Raji (cell line): ENCODE measurements around the gene NDUFA11.

ENCODE experiments used
- POLR2A ChIP-seq: IDR thresholded peaks from 2 replicates; pipeline ENCODE4 v1.6.1; 2011; ENCODE audit warnings: low read depth, low read length, control low read depth; ENCODE audit not compliant: insufficient read depth

Gene NDUFA11

DNA sequence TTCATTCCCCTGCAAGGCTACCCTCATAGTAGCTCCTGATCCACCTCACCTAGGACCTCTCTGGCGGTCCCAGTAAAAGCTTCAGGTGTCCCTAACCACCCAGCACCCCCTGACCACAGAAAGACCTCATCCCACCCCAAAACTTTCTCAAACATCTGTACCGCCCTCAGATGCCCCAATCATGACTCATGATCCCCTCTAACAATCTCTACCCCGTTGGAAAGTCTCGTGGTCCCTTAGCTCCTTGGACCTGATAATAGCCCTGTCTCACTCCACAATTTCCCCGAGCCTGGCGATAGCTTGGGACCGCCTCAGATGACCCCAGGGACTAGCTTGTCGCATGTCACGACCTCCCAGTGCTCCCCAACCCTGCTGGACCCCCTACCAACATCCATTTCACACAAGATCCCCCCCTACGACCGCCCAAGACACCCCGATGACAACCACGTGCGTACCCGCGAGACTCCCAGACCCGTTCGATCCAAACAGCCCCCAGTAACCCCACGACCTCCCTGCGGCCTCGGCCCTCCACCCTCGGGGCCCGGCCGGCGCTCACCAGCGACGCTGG is 450 bp downstream of the NDUFA11 start:
- TF ChIP-seq POLR2A: no peak

DNA sequence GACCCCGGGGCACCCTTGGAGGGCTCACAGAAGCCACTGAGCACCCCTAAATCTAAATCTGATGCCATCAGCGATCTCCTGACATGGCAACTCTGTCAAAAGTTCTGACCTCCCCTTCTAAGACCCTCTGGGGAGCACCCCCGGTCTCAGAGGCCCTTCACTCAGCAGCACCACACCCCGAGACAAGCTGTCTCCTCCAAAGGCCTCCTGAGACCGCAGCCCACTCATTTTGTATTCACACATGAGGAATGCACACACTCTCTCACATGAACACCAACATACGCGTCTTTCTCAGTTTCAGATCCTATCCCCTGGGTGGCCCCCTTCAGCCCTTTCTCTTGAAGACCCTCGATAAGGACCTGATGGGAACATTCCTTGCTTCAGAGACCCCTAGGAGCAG is 2.6 kb downstream of the NDUFA11 start:
- no peak for TF ChIP-seq POLR2A

DNA sequence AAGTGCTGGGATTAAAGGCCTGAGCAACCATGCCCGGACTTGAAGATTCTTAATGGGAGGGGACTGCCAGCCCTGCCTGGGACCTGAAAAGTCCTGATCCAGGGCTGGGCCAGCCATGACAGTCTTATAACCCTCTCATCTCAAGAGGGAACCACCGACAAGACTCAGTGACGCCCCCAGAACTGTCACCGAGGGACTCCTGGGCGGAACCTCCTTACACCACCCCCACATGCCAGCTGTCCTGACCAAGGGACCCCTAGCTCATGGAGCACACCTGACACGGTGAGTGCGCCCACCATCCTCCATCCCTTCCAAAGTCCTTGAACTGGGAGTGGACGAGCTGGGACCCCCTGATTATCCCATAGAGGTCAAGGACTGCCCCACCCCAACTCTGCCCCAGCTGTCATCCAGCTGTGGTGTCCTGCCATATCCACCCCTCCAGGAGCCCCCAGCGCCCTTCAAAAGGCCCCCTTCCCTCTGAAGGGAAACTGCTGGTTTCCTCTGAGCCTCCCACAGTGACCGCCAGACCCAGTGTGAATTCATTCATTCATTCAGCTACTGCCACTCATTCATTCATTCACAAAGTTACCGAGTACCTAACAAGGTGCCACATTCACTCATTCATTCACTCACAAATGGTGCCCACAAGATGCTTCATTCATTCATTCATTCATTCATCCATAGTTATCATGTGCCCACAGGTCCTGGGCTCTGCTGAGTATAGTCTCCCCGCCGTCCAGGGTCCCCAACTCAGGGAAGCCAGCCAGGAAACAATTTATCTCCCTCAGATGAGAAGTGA is 3.7 kb downstream of the NDUFA11 start:
- no peak for TF ChIP-seq POLR2A

DNA sequence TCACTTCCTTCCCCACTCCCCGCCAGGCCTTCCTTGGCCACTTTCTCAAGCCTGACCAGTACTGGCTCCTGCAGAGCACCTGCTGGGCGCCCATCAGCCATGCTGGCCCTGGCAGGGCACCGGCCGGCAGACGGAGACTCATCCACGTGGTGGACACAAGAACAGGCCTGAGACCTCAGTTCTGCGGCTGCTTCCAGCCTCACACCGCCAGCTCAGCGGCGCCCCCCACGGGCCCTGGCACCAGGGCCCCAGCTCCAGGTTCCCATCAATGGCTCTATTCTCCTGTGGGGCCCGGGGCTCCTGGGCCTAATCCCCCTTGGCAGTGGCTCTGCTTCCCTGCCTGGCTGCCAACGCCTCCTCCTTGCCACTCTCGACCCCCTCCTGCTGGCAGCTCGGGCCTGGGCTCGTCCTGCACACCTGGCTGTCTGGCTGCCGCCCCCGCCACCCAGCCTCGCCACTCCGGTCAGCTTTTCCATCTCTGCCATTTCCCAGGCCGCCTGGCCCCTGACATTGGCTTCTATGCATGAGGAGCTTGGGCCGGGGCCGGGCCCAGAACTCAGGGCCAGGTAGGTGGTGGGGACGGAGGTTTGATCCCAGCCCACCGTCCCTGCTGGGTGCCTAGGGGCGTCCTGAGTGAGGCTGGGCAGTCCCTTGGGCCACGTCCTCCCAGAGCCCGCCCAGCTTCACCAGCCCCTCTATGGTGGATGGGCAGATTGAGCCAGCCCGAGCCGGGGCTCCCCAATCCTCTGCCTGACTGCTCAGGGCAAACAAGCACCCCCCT is 6.2 kb downstream of the NDUFA11 start:
- TF ChIP-seq POLR2A: no peak

DNA sequence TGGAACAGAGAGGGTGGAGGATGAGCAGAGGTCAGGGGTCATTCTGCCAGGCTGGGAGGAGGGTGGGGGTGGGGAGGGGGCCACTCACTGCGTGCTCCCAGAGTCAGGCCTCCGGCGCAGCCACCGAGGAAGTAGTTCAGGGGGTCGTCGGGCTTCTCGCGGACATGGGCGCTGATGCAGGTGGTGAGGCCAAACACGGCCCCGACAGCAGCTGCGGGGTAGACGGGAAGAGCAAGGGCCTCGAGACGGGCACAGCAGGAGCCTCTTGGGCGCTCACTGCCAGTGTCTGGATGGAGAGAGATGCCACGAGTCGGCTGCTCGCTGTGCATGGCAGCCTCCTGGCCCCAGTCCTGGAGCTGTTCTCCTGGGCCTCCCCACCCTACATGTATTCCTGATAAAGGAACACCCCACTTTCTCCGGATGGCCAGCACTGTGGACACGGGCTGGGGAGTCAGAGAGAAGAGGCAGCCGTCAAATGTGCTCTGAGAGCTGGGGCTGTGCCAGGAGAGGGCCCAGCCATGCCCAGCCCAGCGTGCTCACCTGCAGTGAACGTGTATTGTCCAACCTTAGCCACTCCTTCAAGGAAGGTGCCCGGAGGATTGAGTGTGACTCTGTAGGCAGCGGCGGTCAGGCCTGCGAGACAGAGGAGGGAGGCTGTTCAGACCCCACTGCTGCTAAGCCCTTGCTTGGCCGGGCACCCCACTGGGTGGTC is 7.1 kb downstream of the NDUFA11 start:
- no peak for TF ChIP-seq POLR2A

DNA sequence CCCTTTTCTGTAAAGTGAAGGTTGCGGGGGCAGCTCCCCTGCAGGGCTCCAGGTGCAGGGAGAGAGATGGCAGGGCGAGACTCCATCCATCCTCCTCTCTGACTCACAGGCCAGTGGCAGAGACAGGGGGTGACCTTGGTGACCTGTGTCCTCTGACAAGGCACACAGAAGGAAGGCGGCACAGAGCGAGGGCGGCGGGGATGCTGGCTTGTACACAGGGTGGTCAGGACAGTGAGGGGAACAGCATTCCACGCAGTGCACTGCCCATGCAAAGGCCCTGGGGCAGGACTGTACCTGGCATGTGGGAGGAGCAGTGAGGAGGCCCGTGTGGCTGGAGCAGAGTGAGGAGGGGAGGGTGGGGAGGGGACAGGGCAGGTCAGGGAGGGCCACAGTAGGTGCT is 7.7 kb downstream of the NDUFA11 start:
- TF ChIP-seq POLR2A: no peak

DNA sequence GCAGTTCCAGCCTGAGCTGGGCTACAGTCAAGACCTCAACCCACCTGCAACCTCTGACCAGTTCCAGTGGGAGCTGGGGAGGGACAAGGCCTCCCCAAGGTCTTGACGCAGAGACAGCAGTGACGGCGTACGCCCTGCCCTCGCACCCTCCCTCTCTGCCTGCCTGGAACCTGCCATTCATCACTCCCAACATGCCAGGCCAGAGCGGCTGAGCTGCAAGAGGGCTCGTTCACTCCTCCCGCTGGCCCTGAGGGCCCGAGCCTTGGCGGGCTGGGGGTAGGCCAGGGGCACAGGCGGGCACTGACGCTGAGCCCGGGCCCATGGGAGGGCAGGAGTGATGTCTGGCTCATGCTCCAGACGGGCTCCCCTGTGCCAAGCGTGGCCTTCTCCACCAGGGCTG is 8.2 kb downstream of the NDUFA11 start:
- TF ChIP-seq POLR2A: no peak

DNA sequence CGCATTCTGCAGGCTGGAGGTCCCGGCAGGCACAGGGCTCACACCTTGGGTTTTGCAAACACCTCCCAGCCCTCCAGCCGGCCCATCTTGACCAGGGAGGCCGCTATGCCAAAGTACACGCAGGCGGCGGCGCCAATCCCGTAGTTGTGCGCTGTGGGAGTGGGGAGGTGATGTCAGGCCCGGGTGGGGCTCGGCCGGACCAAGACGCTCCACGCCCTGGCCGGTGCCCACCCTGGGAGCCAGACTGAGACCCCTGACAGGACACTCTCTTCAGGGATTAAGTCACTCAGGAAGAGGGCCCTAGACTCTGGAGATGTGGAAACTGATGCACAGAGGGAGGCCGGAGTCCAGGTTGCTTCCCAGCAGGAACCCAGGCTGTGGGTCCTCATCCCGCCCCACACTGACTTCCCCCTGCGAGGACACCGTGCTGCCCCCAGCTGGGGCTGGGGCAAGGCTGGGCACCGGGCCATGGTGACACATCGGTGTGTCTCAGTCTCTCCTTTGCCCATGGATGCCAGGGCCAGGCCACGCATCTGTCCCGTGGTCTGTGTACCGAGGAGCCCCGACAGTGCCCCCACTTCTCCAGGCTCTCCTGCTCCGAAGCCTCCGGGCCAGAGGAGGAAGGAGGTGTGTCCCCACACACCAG is 8.8 kb downstream of the NDUFA11 start:
- no peak for TF ChIP-seq POLR2A

DNA sequence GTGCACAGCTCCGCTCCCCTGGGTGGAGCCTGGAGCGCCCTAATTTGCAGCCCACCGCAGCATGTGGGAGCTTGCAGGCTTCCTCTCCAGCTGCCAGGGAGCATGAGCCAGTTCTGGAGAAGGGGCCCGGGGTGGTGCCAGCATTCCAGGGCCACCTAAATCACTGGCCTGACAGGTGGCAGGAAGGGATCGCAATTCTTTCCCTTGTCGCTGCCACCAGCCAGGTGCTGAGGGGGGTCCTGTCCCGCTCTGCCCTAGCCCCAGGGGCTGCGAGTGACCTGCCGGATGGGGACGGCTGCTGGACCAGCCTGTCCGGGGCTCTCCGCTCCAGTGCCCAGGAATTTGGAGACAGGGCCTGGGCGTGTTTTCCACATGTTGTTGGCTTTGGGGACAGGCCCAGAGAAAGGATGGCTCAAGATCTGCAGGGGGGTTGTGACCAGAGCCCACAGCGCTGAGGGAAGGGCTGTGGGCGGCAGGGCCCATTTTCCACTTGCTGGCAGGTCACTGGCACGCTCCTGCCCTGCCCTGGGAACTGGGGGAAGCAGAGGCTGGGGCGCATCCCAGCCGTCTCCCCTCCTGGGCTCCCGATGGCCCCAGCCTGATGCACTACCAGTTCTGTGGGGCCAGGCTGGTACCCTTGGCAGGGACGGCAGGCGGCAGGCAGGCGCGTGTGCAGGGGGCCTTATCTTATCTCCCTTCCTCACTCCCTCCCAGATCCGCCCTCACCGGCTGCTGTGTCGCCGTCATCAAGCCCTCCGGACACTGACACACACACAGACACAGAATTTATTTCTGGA is 9.5 kb downstream of the NDUFA11 start:
- TF ChIP-seq POLR2A: no peak

DNA sequence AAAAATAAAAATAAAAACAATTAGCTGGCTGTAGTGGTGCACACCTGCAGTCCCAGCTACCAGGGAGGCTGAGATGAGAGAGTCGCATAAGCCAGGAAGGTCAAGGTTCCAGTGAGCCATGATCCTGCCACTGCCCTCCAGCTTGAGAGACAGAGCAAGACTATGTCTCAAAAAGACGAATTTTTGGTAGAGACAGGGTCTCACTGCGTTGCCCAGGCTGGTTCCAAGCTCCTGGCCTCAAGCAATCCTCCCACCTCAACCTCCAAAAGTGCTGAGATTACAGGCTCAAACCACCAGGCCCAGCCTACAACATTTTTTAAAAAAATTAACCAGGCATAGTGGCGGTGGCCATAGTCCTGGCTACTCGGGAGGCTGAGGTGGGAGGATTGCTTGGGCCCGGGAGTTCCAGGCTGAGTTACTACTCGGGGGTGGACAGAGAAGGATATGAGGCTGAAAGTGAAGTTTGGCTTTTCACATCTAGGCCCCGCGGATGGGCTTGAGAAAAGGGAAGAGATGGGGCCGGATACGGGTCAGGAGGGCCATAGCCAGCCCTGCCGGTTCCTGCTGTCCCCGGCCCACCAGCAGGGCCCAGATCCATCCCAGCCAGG is 10.2 kb downstream of the NDUFA11 start:
- no peak for TF ChIP-seq POLR2A

DNA sequence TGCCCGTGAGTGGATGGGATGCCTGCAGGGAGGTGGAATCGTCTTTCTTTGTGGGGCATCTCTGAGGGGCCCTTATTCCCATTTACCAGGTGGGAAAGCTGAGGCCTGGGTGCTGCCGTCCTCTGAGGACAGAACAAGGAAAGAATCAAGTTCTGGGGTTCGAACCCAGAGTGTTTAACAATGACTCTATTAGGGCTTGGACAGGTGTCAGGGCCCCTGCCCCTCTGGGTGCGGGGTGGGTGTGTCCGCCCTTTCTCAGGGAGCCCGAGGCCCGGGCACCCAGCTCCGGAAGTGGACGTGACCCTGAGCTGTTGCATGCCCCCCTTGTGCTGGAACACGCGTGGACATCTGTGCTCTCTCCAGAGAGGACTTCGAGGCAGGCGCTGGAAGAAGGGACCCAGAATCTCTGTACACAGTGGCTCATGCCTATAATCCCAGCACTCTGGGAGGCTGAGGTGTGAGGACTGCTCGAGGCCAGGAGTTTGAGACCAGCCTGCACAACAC is 10.8 kb downstream of the NDUFA11 start:
- TF ChIP-seq POLR2A: no peak

DNA sequence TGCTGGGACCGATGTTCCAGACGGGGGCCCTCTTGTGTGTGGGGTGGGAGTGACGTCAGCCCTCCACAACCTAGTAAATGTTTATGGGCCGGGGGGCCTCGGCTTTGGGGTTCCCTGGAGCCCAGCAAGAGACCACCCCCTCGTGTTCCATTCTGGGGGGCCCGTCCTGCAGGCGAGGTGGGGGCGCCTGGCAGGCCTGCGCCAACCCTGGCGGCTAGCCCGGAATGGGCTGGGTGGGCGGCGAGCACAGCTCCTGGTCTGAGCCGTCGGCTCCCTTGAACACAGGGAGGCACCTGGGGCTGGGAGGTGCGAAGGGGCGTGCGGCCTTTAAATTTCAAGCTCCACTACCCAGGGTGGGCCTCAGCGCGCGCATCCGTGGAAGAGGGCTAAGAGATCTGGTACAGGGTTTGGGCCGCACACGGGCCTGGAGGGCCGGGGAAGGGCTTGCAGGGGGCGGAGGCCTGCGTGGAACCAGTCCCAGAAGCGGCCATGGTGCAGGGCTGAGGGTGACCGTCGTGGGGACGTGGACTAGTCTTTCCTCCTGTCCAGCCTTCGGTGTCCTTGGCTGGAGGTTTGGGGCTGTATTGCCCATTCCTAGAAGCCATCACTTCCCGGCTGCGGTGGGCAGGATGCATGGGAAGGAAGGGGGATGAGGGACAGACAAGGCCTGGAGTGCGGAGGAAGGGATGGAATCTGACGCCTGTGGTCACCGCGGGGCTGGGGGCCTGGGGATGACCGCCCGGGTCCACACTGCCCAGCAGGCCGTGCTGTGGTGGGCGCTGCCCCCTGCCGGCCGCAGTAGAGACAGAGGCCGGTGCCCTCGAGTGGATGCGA is 11.4 kb downstream of the NDUFA11 start:
- TF ChIP-seq POLR2A: no peak; the same call in 1 of the 2 replicates

DNA sequence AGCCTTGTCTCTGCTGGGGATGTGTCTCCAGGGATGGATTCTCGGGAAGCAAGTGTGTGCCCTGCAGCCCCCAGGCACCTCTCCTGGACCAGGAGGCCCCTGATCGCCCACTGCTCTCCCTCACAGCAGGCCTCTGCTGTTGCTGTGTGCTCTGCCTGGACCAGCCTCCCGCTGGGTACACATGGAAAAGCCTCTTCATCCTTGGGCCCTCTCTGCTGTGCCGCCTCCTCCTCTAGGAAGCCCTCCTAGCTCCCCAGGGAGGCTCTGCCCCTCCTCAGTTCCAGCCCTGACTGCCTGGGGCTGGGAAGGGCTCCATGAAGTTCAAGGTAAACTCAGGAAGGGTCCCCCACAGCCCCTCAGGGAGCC is 12.0 kb downstream of the NDUFA11 start:
- no peak for TF ChIP-seq POLR2A
